Raji (cell line): Measurements from ENCODE around the gene CRYM.

ENCODE experiments used
- POLR2A ChIP-seq: IDR thresholded peaks from 2 replicates; pipeline ENCODE4 v1.6.1; 2011; ENCODE audit warnings: low read depth, low read length, control low read depth; ENCODE audit not compliant: insufficient read depth

Gene CRYM

DNA sequence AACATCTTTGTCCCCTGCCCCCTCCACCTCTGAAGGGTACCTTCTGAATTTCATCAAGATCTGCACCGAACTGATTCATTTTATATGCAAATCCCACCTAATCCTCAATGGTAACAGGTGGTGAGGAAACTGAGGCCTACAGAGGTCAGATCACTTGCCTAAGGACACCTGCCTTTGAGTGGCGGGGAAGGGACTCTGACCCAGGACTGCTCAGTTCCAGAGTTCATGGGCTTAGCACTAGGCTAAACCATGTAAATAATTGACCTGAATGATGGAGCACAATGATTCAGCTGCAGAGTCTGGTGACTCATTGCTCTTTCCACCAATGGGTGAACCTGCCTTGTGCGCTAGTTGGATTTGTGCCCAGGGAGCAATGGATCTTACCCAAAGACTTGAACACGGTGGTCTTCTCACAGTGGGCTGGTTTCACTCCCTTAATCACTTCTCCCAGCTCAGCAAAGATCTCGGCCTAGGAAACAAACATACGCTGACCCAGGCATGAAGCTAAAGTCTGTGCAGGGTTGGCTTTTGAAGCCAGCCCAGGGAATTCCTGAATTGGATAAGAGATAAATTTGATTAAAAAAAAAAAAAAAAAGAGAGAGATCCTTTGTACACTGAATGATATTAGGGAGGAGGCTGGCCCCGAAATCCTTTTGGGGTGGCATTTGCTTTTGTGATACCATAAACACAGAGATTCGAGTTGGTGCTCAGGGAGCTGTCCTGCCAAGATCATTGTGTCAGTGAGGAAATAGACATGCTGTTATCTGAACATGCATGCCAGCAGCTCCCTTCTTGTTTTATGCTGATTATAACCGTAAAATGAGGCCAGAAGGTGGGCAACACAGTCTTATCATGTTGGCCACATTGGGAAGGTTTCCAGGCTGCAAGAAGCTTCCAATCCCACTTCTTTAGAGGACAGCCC, 17.0 kb downstream of the CRYM start:
- TF ChIP-seq POLR2A = no peak

DNA sequence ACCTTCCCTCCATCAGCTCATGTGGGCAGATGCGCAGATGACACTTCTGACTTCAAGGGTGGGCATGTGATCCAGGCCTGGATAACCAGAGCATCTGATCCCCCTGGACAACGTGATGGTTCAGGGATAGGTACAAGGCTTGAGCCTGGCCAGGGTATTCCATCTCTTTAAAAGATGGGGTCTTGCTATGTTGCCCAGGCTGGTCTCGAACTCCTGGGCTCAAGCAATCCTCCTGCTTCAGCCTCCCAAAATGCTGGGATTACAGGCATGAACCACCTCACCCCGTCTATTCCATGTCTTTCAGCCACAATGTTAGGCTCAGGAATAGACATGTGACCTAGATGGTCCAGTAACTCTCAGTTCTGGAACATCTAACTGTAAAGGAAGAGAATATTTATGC, 20.8 kb downstream of the CRYM start:
- no peak for TF ChIP-seq POLR2A

DNA sequence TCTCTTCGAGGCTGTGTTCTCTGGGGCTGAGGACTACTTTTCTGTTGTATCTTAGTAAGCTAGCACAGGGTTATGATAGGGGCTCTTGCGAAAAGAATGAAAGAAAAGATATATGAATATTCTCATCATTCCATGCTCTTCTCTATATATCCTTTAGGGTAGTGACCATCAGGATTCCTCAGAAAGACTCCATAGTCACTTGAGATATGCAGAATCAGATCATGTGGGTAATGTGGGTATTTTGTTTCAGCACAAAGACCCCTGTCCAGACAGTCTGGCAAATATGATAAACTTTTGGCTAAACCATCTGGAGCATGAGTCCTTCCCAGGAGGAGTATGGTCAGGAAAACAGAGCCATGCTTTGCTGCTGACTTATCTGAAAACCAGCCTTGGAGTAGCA, 21.5 kb downstream of the CRYM start:
- TF ChIP-seq POLR2A = no peak

DNA sequence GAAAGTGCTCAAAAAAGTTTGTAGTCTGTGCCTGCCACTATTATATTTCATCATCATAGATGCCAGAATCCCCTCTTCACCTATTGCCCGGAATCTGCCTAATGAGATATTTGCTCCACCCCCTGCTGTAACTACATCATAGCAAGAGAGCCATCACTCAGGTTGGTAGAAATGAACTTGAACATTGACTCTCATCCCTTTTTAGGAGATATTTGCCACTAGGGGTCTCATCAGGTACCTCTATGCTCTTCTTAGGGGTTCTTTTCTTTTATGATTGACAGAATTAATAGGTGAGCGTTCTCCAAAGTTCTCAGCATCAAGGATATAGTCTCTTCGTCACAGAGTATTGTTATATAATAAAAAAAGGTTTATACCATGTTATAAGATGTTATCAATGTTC, 24.6 kb downstream of the CRYM start:
- TF ChIP-seq POLR2A = no peak

DNA sequence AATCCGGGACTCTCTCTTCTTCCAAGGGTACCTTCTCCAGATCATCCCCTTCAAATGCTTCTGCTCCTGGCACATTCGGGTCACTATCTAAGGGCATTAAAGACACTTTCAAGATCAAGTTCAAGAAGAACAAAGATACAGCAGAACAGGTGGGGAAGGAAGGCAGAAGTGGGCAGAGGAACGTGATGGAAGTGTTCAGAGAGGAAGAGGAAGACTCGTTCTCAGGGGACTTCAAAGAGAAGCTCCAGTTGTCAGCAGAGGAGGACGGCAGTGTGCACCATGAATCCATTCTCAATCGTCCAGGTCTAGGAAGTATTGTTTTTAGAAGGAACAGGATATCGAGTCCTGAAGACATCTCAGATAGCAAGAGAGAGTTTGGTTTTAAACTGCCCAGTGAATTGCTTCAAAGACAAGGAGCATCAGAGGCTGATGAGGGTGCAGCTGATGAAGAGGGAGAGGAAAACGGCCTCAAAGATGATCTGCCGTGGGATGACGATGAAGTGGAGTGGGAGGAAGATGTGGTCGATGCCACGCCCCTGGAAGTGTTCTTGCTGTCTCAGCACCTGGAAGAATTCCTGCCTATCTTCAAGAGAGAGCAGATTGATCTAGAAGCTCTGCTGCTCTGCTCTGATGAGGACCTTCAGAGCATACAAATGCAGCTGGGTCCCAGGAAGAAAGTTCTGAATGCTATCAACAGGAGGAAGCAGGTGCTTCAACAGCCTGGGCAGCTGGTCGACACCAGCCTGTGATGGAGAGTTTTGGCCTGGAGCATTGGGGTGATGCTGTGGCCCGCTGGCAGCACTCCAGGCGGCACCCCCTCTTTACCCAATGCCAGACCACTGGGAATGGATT, 27.8 kb downstream of the CRYM start:
- TF ChIP-seq POLR2A = no peak

DNA sequence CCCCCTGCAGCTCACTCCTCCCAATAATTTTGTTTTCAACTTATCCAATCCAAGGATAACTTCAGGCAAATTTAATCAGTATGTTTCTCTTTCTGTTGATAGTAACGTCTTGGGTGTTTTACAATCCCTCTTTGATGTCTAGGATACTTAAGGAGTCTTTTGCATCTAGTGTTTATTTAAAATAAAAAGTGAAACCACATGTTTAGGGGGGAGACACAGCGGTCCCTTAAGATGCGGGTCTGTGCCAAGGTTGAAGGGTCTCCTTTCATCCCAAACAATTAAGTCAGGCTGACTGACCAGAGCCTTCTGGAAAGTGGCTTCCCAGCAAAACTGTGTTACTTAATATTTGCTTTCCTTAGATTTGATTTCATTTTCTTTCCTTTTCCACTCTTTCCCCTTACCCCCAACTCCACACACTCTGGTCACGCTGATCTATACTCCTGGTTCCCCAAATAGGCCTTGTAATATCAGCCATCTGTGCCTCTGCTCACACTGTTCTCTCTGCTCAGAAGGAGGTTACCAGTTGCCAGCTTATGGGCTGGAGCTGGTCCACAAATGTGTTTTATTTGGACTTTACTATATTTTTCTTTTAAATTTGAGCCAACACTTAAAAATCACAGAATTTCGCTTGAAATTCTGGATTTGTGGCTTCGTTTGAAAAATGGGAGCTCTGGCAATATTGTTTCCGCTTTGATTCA, 33.4 kb downstream of the CRYM start:
- TF ChIP-seq POLR2A = no peak

DNA sequence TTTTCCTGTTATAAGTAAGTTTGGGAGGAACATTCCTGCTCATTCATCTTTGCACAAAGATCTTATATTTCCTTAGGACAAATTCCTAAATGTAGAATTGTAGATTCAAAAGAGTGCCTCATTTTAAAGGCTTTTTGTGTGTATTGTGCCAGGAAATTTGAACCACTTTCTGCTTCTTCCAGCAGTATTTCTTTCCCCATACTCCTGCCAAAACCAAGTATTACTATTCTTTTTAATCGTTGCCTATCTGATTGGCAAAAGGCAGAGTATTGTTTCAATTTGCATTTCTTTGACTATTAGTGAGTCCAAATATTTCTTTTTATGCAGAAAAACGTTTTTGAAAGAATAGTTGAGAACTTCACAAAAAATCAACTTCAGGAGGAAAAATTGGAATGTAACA, 35.3 kb downstream of the CRYM start:
- TF ChIP-seq POLR2A = no peak

DNA sequence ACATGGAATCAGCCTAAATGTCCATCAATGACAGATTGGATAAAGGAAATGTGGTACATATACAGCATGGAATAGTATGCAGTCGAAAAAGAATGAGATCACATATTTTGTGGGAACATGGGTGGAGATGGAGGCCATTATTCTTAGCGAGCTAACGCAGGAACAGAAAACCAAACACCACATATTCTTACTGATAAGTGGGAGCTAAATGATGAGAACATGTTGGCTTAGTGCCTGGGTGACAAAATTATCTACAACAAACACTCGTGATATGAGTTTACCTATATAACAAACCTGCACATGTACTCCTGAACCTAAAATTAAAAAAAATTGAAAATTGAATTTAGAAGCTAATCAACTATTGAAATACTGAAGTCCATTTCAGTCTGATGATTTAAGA, 38.4 kb downstream of the CRYM start:
- TF ChIP-seq POLR2A = no peak

DNA sequence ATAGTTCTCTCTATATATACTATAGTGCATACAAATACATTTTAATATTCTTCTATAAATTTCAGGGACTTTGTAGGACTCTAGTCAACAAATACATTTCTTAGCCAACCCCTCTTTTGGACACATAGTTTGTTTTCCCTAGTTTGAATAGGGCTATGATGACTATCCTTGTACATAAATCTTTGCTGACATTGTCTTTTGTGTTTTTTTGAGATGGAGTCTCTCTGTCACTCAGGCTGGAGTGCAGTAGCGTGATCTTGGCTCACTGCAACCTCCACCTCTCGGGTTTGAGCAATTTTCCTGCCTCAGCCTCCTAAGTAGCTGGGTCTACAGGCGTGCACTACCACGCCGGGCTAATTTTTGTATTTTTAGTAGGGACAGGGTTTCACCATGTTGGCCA, 41.3 kb downstream of the CRYM start:
- no peak for TF ChIP-seq POLR2A

DNA sequence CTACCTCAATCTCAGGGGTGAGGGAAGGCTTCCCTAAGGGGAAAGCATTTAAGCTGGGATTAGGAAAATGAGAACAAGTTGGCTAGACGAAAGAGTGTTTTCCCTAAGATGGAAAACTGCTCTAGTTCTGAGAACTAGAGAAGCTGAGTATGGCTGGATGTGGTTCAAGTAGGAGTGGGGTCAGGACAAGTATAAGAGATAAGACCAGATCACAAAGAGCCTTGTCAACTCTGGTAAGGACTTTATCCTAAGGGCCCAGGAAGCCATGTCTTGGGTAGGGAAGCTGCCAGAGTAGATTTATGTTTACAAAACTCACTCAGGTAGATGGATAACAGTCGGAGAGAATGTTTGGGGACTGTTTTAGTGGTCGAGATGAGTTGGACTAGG, 42.9 kb downstream of the CRYM start:
- no peak for TF ChIP-seq POLR2A

DNA sequence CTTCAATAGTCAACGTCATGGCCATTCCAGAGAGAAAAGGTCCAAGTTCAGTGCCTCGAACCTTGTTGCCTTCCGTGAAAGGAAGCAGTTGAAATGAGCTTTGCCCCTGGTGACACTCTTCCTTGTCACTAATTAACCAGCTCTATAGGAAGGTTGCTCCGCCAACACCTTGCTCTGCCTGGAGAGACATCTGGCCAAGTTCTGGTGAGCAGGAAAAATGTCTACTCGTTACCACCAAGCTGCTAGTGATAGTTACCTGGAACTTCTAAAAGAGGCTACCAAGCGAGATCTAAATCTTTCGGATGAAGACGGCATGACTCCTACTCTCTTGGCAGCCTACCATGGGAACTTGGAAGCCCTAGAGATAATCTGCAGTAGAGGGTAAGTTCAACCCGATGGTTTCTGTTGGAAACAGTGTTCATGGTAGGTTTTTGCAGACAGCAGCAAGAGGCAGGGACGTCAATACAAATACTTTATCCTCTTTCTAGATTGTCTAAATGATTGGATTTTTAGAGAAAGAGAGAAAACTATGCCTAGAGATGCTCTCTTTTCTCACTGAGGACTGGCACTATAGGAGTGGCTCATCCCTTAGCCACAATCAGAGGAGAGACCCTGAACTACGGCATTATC, 44.5 kb downstream of the CRYM start, which contains the start of gene ANKS4B:
Gene ANKS4B, plus strand, starts transcription at position 179 of the 630 bp plus-strand sequence. Its CDS starts 39 bp downstream, at position 218.
- no peak for TF ChIP-seq POLR2A

DNA sequence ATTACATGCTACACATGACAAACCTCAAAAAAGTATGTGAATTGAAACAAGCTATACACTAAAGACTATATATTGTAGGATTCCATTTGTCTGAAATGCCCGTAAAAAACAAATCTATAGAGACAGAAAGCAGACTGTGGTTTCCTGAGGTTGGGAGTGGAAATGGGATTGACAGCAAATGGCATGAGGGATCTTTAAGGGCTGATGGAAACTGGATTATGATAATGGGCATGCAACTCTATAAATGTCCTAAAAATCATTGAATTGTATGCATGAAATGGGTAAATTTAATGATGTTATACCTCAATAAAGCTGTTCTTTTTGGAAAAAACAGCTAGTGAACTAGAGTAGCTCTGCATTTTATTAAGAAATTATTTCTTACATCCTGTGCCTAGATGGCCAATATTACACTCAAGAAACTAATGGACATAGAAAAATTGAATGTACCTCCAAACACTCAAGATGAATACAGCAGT, 45.0 kb downstream of the CRYM start:
- no peak for TF ChIP-seq POLR2A

DNA sequence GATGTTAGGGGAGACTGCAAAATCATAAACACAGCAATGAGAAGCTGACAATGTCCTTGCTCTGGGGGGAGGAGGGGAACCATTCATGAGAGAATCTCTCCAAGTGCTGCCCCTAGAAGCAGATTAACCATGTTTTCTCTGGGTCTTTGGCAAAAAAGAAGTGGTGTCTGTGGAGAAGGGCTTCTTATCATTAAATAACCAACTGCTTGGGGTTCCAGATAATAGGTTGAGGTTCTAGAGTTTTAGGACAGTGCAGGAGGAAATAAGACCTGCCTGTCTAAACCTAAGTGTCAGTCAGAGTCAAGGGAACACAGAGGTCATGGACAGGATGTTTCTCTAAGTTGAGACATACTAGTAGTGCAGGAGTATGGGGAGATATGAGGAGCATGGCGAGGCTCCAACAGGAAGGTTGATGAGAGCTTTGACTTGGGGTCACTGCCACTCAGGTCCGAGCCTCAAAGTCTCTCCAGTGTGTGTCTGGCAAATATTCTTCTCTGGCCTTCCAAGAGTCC, 49.7 kb downstream of the CRYM start:
- TF ChIP-seq POLR2A = no peak

DNA sequence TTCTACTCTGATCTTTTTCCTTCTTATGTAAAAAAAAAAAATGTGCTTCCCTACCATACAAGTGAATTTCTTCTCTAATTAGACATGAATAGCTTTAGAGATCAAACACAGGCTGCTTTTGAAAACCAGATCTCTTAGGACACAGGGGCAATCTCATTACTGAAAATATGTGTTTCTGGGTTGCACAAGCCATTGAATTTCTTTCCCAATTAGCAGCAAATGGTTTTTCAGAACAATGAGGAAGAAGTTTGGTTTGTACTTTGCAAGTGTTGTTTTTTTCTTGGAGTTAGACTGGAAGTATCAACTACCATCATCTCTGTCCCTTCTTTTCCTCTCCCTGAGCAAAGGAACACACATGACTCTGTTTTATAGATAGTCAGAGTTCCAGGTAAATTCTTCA, 50.2 kb downstream of the CRYM start:
- TF ChIP-seq POLR2A = no peak
